H9 (cell line): ENCODE data around the gene COL5A2. TPM values are rescaled to one million over a fixed set of nuclear protein-coding genes. Genes with fewer than 3 reads are reported as not detected.

Experiments used
- DNase-seq: peaks from one replicate; pipeline ENCODE4 v3.0.0-alpha.2; 2017
- H2AFZ ChIP-seq: one replicate; pipeline ENCODE4 v1.6.1; 2013; ENCODE audit warnings: mild to moderate bottlenecking, low read length, control low read depth, moderate library complexity
- H2AK5ac ChIP-seq: 2 replicates; pipeline ENCODE4 v1.6.1; 2013; ENCODE audit warnings: low read length, control low read depth, mixed read lengths; ENCODE audit not compliant: insufficient read length
- H2BK120ac ChIP-seq: one replicate; pipeline ENCODE4 v1.6.1; 2013; ENCODE audit warnings: low read depth, mild to moderate bottlenecking, low read length, control low read depth, inconsistent platforms; ENCODE audit not compliant: poor library complexity, severe bottlenecking
- H2BK12ac ChIP-seq: 2 replicates; pipeline ENCODE4 v1.6.1; 2013; ENCODE audit warnings: low read length, control low read depth, mixed read lengths, low read depth; ENCODE audit not compliant: insufficient read length
- H2BK15ac ChIP-seq: 2 replicates; pipeline ENCODE4 v1.6.1; 2013; ENCODE audit warnings: low read depth, low read length, control low read depth
- H2BK20ac ChIP-seq: one replicate; pipeline ENCODE4 v1.6.1; 2013; ENCODE audit warnings: low read depth, mild to moderate bottlenecking, low read length, control low read depth, inconsistent platforms; ENCODE audit not compliant: poor library complexity, severe bottlenecking
- H2BK5ac ChIP-seq: 2 replicates; pipeline ENCODE4 v1.6.1; 2013; ENCODE audit warnings: low read length, control low read depth, mixed read lengths; ENCODE audit not compliant: insufficient read length
- H3K14ac ChIP-seq: 2 replicates; pipeline ENCODE4 v1.6.1; 2013; ENCODE audit warnings: low read length, control low read depth; ENCODE audit not compliant: insufficient read depth
- H3K18ac ChIP-seq: 2 replicates; pipeline ENCODE4 v1.6.1; 2013; ENCODE audit warnings: low read depth, mild to moderate bottlenecking, mixed read lengths, low read length, control low read depth; ENCODE audit not compliant: insufficient read length
- H3K23ac ChIP-seq: 2 replicates; pipeline ENCODE4 v1.6.1; 2013; ENCODE audit warnings: low read length, control low read depth, mixed read lengths, low read depth; ENCODE audit not compliant: insufficient read length
- H3K23me2 ChIP-seq: 2 replicates; pipeline ENCODE4 v1.6.1; 2013; ENCODE audit warnings: low read depth, mild to moderate bottlenecking, mixed read lengths, low read length, control low read depth; ENCODE audit not compliant: insufficient read length, poor library complexity, severe bottlenecking
- H3K27ac ChIP-seq: 2 replicates; pipeline ENCODE4 v1.5.1; 2013; ENCODE audit warnings: low read length, control low read depth, mixed read lengths, low read depth; ENCODE audit not compliant: insufficient read length
- H3K27me3 ChIP-seq: 2 replicates; pipeline ENCODE4 v1.6.1; 2013; ENCODE audit warnings: low read length, control low read depth, inconsistent platforms; ENCODE audit not compliant: insufficient read depth
- H3K4ac ChIP-seq: 2 replicates; pipeline ENCODE4 v1.6.1; 2013; ENCODE audit warnings: low read depth, mild to moderate bottlenecking, control low read depth, inconsistent platforms, low read length, moderate library complexity
- H3K4me1 ChIP-seq: 2 replicates; pipeline ENCODE4 v1.6.1; 2013; ENCODE audit warnings: low read length, control low read depth, inconsistent platforms; ENCODE audit not compliant: insufficient read depth
- H3K4me2 ChIP-seq: 2 replicates; pipeline ENCODE4 v1.6.1; 2013; ENCODE audit warnings: low read length, control low read depth, mixed read lengths; ENCODE audit not compliant: insufficient read length, insufficient read depth
- H3K56ac ChIP-seq: 2 replicates; pipeline ENCODE4 v1.6.1; 2013; ENCODE audit warnings: low read depth, mild to moderate bottlenecking, mixed read lengths, low read length, control low read depth; ENCODE audit not compliant: insufficient read length
- H3K79me1 ChIP-seq: 2 replicates; pipeline ENCODE4 v1.6.1; 2013; ENCODE audit warnings: low read depth, mild to moderate bottlenecking, moderate library complexity, low read length, control low read depth, inconsistent platforms; ENCODE audit not compliant: insufficient read depth, poor library complexity, severe bottlenecking
- H3K79me2 ChIP-seq: 2 replicates; pipeline ENCODE4 v1.6.1; 2013; ENCODE audit warnings: low read length, control low read depth, inconsistent platforms; ENCODE audit not compliant: insufficient read depth
- H3K9ac ChIP-seq: 2 replicates; pipeline ENCODE4 v1.6.1; 2013; ENCODE audit warnings: low read length, control low read depth, mixed read lengths; ENCODE audit not compliant: insufficient read length; ENCODE audit errors: extremely low read depth
- H3K9me3 ChIP-seq: one replicate; pipeline ENCODE4 v1.6.1; 2013; ENCODE audit warnings: low read depth, low read length, inconsistent platforms; ENCODE audit not compliant: control insufficient read depth
- H3T11ph ChIP-seq: one replicate; pipeline ENCODE4 v1.6.1; 2013; ENCODE audit warnings: mild to moderate bottlenecking, low read length, control low read depth, inconsistent platforms
- H4K20me1 ChIP-seq: one replicate; pipeline ENCODE4 v1.6.1; 2013; ENCODE audit not compliant: control insufficient read depth, insufficient read length, insufficient read depth
- H4K5ac ChIP-seq: 2 replicates; pipeline ENCODE4 v1.6.1; 2013; ENCODE audit warnings: low read depth, mild to moderate bottlenecking, mixed read lengths, low read length, control low read depth; ENCODE audit not compliant: insufficient read length
- H4K8ac ChIP-seq: replicated peaks from 2 replicates; pipeline ENCODE4 v1.6.1; 2013; ENCODE audit warnings: low read length, control low read depth, mixed read lengths, low read depth; ENCODE audit not compliant: insufficient read length
- H4K91ac ChIP-seq: 2 replicates; pipeline ENCODE4 v1.6.1; 2013; ENCODE audit warnings: low read depth, mild to moderate bottlenecking, moderate library complexity, mixed read lengths, low read length, control low read depth; ENCODE audit not compliant: insufficient read length
- H3K27ac Mint-ChIP-seq, 3 experiments: 2 replicates in 2 of 3; 3 replicates in 1 of 3; pipeline ENCODE4 v1.8.0; 2020 to 2021; ENCODE audit warnings: mixed read lengths in 3 of 3, mild to moderate bottlenecking in 1 of 3, moderate library complexity in 1 of 3
- H3K27me3 Mint-ChIP-seq: 2 replicates; pipeline ENCODE4 v1.8.0; 2021; ENCODE audit warnings: low read depth, mild to moderate bottlenecking, moderate library complexity, mixed read lengths
- H3K36me3 Mint-ChIP-seq, 3 experiments: 2 replicates in 2 of 3; 3 replicates in 1 of 3; pipeline ENCODE4 v1.8.0; 2020 to 2021; ENCODE audit warnings: low read depth in 3 of 3, mixed read lengths in 3 of 3; ENCODE audit not compliant: insufficient read depth in 1 of 3
- H3K4me1 Mint-ChIP-seq, 2 experiments: 2 replicates each; pipeline ENCODE4 v1.8.0; 2020; ENCODE audit warnings: mixed read lengths in 2 of 2
- H3K4me3 Mint-ChIP-seq, 2 experiments: 2 replicates in 1 of 2; 3 replicates in 1 of 2; pipeline ENCODE4 v1.8.0; 2020 to 2021; ENCODE audit warnings: mild to moderate bottlenecking in 2 of 2, mixed read lengths in 2 of 2, moderate library complexity in 1 of 2
- H3K9me3 Mint-ChIP-seq, 2 experiments: 2 replicates in 1 of 2; 3 replicates in 1 of 2; pipeline ENCODE4 v1.8.0; 2020; ENCODE audit warnings: mild to moderate bottlenecking in 2 of 2, mixed read lengths in 2 of 2, moderate library complexity in 1 of 2
- CTCF ChIP-seq: fragments of 200-600 bp; sonication (generic); conservative IDR thresholded peaks from 3 replicates; pipeline ENCODE4 v1.8.0; 2021; ENCODE audit warnings: antibody characterized with exemption, mild to moderate bottlenecking
- WGBS: extraction: QIAGEN DNeasy Blood & Tissue Kit; methylation state at CpG from one replicate; pipeline ENCODE4 v1.1.7; 2013; ENCODE audit warnings: missing lambda C conversion rate, low lambda C conversion rate, mixed read lengths; ENCODE audit not compliant: insufficient read length; ENCODE audit errors: extremely low coverage; 5-methylcytosine and 5-hydroxymethylcytosine counted together
- total RNA-seq: library from RNA; stranded (reverse); gene quantifications from 2 replicates; pipeline ENCODE4 v1.2.1, GENCODE V29; 2021

COL5A2 gene
- total RNA-seq, 1 experiment from 2014 or later: 10.5 TPM

GRCh38 chr2:189161894-189162293, 17.7 kb downstream of the COL5A2 start:
- H3K23me2 ChIP-seq: no peaks in the 10 kb centered on the region
- H3K4me1 Mint-ChIP-seq: peaks cover 23 to 29% of the 10 kb centered on the region in 2 experiments
- H3K23ac ChIP-seq: no peak overlapping the region
- H3K4me3 Mint-ChIP-seq: no peak overlapping the region; a peak in 1 of 5 replicates
- H2AK5ac ChIP-seq: no peak overlapping the region
- H3K79me2 ChIP-seq: no peaks in the 10 kb centered on the region; the same call in 1 of the 2 replicates
- no peak overlapping the region for H4K91ac ChIP-seq
- TF ChIP-seq CTCF: no peak; the same call in 2 of the 3 replicates
- no peaks in the 10 kb centered on the region for H3K9me3 ChIP-seq
- peaks cover 3% of the 10 kb centered on the region; the same call in 1 of the 2 replicates for H3K4me1 ChIP-seq
- H4K5ac ChIP-seq: no peak overlapping the region
- WGBS: no CpG with 5 or more reads among the region's 3 CpGs
- H3K27me3 Mint-ChIP-seq: no peaks in the 10 kb centered on the region
- H3K36me3 Mint-ChIP-seq: no peaks in the 10 kb centered on the region
- DNase-seq: peak; percentile 39
- H4K8ac ChIP-seq: no peak overlapping the region
- H2BK20ac ChIP-seq: no peak overlapping the region
- H3K27ac Mint-ChIP-seq: peak overlapping the region in 2 of 3 experiments; percentile 52 to 89; a peak in 3 of 7 replicates
- no peaks in the 10 kb centered on the region for H3K79me1 ChIP-seq
- no peak overlapping the region for H3K27ac ChIP-seq
- no peak overlapping the region for H3K4me2 ChIP-seq
- H2AFZ ChIP-seq: no peak overlapping the region
- H2BK12ac ChIP-seq: no peak overlapping the region
- no peak overlapping the region for H3K4ac ChIP-seq
- H4K20me1 ChIP-seq: no peaks in the 10 kb centered on the region
- H3T11ph ChIP-seq: no peak overlapping the region
- H2BK120ac ChIP-seq: no peak overlapping the region
- H3K14ac ChIP-seq: no peak overlapping the region
- H2BK5ac ChIP-seq: no peak overlapping the region
- no peak overlapping the region for H3K9ac ChIP-seq
- no peaks in the 10 kb centered on the region for H3K27me3 ChIP-seq
- H2BK15ac ChIP-seq: no peak overlapping the region
- no peak overlapping the region for H3K18ac ChIP-seq
- no peaks in the 10 kb centered on the region; a peak in 1 of 5 replicates for H3K9me3 Mint-ChIP-seq
- H3K56ac ChIP-seq: no peak overlapping the region
